Measurements from ENCODE around the gene SPEF1. TPM values are rescaled to one million over a fixed set of nuclear protein-coding genes. Genes with fewer than 3 reads are reported as not detected.

SPEF1 gene
- total RNA-seq, 4 donors from 2014 or later: not detected

- Histone ChIP-seq H3K4me3 (no peak overlapping the region), H3K27me3 (no peaks in the 10 kb centered on the region), H3K27ac (no peak overlapping the region), H3K36me3 (peaks cover 14% of the 10 kb centered on the region), H3K9me3 (no peaks in the 10 kb centered on the region), H3K4me1 (peaks cover 8% of the 10 kb centered on the region)
- no peak for DNase-seq (ENCODE audit: low spot score in 2 of 2)
- TF ChIP-seq EP300 (IDR thresholded peaks at IDR 0.05) (no peak), POLR2AphosphoS5 (IDR thresholded peaks at IDR 0.05) (no peak), POLR2A (IDR thresholded peaks at IDR 0.05) (no peak)
- TF ChIP-seq, protein P1, sequence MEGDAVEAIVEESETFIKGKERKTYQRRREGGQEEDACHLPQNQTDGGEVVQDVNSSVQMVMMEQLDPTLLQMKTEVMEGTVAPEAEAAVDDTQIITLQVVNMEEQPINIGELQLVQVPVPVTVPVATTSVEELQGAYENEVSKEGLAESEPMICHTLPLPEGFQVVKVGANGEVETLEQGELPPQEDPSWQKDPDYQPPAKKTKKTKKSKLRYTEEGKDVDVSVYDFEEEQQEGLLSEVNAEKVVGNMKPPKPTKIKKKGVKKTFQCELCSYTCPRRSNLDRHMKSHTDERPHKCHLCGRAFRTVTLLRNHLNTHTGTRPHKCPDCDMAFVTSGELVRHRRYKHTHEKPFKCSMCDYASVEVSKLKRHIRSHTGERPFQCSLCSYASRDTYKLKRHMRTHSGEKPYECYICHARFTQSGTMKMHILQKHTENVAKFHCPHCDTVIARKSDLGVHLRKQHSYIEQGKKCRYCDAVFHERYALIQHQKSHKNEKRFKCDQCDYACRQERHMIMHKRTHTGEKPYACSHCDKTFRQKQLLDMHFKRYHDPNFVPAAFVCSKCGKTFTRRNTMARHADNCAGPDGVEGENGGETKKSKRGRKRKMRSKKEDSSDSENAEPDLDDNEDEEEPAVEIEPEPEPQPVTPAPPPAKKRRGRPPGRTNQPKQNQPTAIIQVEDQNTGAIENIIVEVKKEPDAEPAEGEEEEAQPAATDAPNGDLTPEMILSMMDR (IDR thresholded peaks at IDR 0.05): no peak
- whole genome bisulfite sequencing: 86% methylated on average over 1 of the region's 1 CpG
These were observed 37.2 kb downstream of the SPEF1 start for GRCh38 chr20:3744037-3744436.

- Histone ChIP-seq H3K36me3 (peaks cover 12% of the 10 kb centered on the region), H3K27ac (no peak overlapping the region), H3K4me1 (peaks cover 8% of the 10 kb centered on the region), H3K4me3 (no peak overlapping the region), H3K9me3 (no peaks in the 10 kb centered on the region), H3K27me3 (no peaks in the 10 kb centered on the region)
- TF ChIP-seq POLR2AphosphoS5 (IDR thresholded peaks at IDR 0.05): no peak
- no peak for TF ChIP-seq EP300 (IDR thresholded peaks at IDR 0.05)
- TF ChIP-seq, protein P1 (IDR thresholded peaks at IDR 0.05): no peak
- TF ChIP-seq POLR2A (IDR thresholded peaks at IDR 0.05): no peak
- DNase-seq (ENCODE audit: low spot score in 2 of 2): no peak
- 65% methylated on average over 2 of the region's 2 CpGs for WGBS
These were observed 38.0 kb downstream of the SPEF1 start for GRCh38 chr20:3743251-3743650.

- TF ChIP-seq, protein P1 (IDR thresholded peaks at IDR 0.05): no peak
- TF ChIP-seq POLR2AphosphoS5 (IDR thresholded peaks at IDR 0.05) (no peak), POLR2A (IDR thresholded peaks at IDR 0.05) (no peak), EP300 (IDR thresholded peaks at IDR 0.05) (no peak)
- peaks cover 8% of the 10 kb centered on the region for H3K4me1 ChIP-seq
- H3K36me3 ChIP-seq: peaks cover 2% of the 10 kb centered on the region
- no peak overlapping the region for H3K4me3 ChIP-seq
- H3K9me3 ChIP-seq: no peaks in the 10 kb centered on the region
- WGBS: 58% methylated on average over 5 of the region's 7 CpGs
- H3K27ac ChIP-seq: no peak overlapping the region
- no peak for DNase-seq (ENCODE audit: low spot score in 2 of 2)
- H3K27me3 ChIP-seq: no peaks in the 10 kb centered on the region
These were observed 39.3 kb downstream of the SPEF1 start for GRCh38 chr20:3741836-3742458.

GRCh38 chr20:3740615-3741301, 40.5 kb downstream of the SPEF1 start:
- 98% methylated on average over 4 of the region's 15 CpGs for WGBS
- peaks cover 8% of the 10 kb centered on the region for H3K4me1 ChIP-seq
- H3K4me3 ChIP-seq: no peak overlapping the region
- H3K9me3 ChIP-seq: no peaks in the 10 kb centered on the region
- DNase-seq (ENCODE audit: low spot score in 2 of 2): no peak
- TF ChIP-seq, protein P1 (IDR thresholded peaks at IDR 0.05): no peak
- TF ChIP-seq POLR2AphosphoS5 (IDR thresholded peaks at IDR 0.05) (no peak), POLR2A (IDR thresholded peaks at IDR 0.05) (no peak), EP300 (IDR thresholded peaks at IDR 0.05) (no peak)
- H3K27ac ChIP-seq: no peak overlapping the region
- no peaks in the 10 kb centered on the region for H3K36me3 ChIP-seq
- no peaks in the 10 kb centered on the region for H3K27me3 ChIP-seq

DNA sequence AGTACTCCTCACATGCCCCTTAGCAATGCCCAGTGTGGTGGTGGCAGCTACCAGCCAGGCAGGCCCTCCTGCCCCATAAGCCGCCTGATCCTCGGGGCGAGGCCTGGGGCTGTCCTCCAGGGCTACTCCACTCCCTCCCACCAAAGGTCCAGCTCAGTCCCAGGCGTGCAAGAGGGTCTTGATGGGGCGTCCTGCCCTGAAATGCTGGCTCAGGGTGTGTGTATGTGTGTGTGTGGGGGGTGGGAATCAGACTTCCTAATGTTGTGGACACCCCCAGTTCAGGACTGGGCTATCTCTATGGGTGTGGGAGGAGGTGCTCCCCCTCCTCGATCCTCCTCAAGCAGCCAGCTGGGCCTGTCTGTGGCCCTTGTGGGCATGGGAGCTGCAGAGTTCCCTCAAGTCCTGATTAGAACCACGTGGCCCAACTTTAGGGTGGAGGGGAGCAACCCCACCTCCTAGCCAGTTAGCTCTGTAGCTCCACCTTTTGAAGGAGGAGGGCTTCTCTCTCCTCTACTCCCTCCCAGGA, 41.3 kb downstream of the SPEF1 start:
- H3K36me3 ChIP-seq: no peaks in the 10 kb centered on the region
- DNase-seq (ENCODE audit: low spot score in 2 of 2): no peak
- peaks cover 5% of the 10 kb centered on the region for H3K4me1 ChIP-seq
- TF ChIP-seq POLR2A (IDR thresholded peaks at IDR 0.05) (no peak), POLR2AphosphoS5 (IDR thresholded peaks at IDR 0.05) (no peak), EP300 (IDR thresholded peaks at IDR 0.05) (no peak)
- TF ChIP-seq, protein P1 (IDR thresholded peaks at IDR 0.05): no peak
- H3K9me3 ChIP-seq: no peaks in the 10 kb centered on the region
- no peaks in the 10 kb centered on the region for H3K27me3 ChIP-seq
- H3K4me3 ChIP-seq: no peak overlapping the region
- WGBS: 64% methylated on average over 3 of the region's 7 CpGs
- peak overlapping the region; percentile 28 for H3K27ac ChIP-seq

All from suprapubic skin (tissue), 4 donors.